ENCODE data around the gene ILRUN.
A peak's percentile ranks its signal among the peaks of the same experiment; 100 is the strongest.

Gene ILRUN

GRCh38 chr6:34697904-34698559 is 1.5 kb upstream of the ILRUN start:
- H3K27ac ChIP-seq (ENCODE audit: insufficient read depth, low read length, poor library complexity, severe bottlenecking), result no peak overlapping the region

GRCh38 chr6:34697544-34697836 is 923 bp upstream of the ILRUN start:
- Histone ChIP-seq H3K27ac (ENCODE audit: insufficient read depth, low read length, poor library complexity, severe bottlenecking) (peak overlapping the region; percentile 82), H3K9me3 (ENCODE audit: control insufficient read depth, low read length) (no peaks in the 10 kb centered on the region), H3K27me3 (replicated peaks; ENCODE audit: control insufficient read depth, insufficient read depth, low read length, poor library complexity, severe bottlenecking) (no peaks in the 10 kb centered on the region), H3K36me3 (ENCODE audit: control insufficient read depth, insufficient read depth, low read length) (no peaks in the 10 kb centered on the region), H3K4me3 (ENCODE audit: insufficient read depth, low read depth, low read length, poor library complexity, severe bottlenecking) (peak overlapping the region; percentile 64), H3K4me1 (ENCODE audit: control insufficient read depth, insufficient read depth, low read length, poor library complexity, severe bottlenecking) (peaks cover 18% of the 10 kb centered on the region)
- DNase-seq, result no peak

More at GRCh38 chr6:34697904-34698559, 1.5 kb upstream of the ILRUN start:
- H3K4me3 ChIP-seq (ENCODE audit: insufficient read depth, low read depth, low read length, poor library complexity, severe bottlenecking), result no peak overlapping the region
- H3K36me3 ChIP-seq (ENCODE audit: control insufficient read depth, insufficient read depth, low read length), result no peaks in the 10 kb centered on the region
- no peaks in the 10 kb centered on the region for H3K9me3 ChIP-seq (ENCODE audit: control insufficient read depth, low read length)
- H3K4me1 ChIP-seq (ENCODE audit: control insufficient read depth, insufficient read depth, low read length, poor library complexity, severe bottlenecking), result peaks cover 18% of the 10 kb centered on the region
- DNase-seq, result no peak
- H3K27me3 ChIP-seq (replicated peaks; ENCODE audit: control insufficient read depth, insufficient read depth, low read length, poor library complexity, severe bottlenecking), result no peaks in the 10 kb centered on the region

- Histone ChIP-seq H3K4me1 (ENCODE audit: control insufficient read depth, insufficient read depth, low read length, poor library complexity, severe bottlenecking) (peaks cover 18% of the 10 kb centered on the region), H3K4me3 (ENCODE audit: insufficient read depth, low read depth, low read length, poor library complexity, severe bottlenecking) (peak overlapping the region; percentile 98), H3K36me3 (ENCODE audit: control insufficient read depth, insufficient read depth, low read length) (no peaks in the 10 kb centered on the region), H3K27me3 (replicated peaks; ENCODE audit: control insufficient read depth, insufficient read depth, low read length, poor library complexity, severe bottlenecking) (no peaks in the 10 kb centered on the region), H3K9me3 (ENCODE audit: control insufficient read depth, low read length) (no peaks in the 10 kb centered on the region), H3K27ac (ENCODE audit: insufficient read depth, low read length, poor library complexity, severe bottlenecking) (peak overlapping the region; percentile 82)
- no peak for DNase-seq
Measured at GRCh38 chr6:34696189-34696738, 303 bp downstream of the ILRUN start.

GRCh38 chr6:34695729-34696188 is 808 bp downstream of the ILRUN start:
- H3K4me3 ChIP-seq (ENCODE audit: insufficient read depth, low read depth, low read length, poor library complexity, severe bottlenecking), result peak overlapping the region; percentile 98
- no peak for DNase-seq
- H3K4me1 ChIP-seq (ENCODE audit: control insufficient read depth, insufficient read depth, low read length, poor library complexity, severe bottlenecking), result peaks cover 18% of the 10 kb centered on the region
- no peaks in the 10 kb centered on the region for H3K36me3 ChIP-seq (ENCODE audit: control insufficient read depth, insufficient read depth, low read length)
- H3K27me3 ChIP-seq (replicated peaks; ENCODE audit: control insufficient read depth, insufficient read depth, low read length, poor library complexity, severe bottlenecking), result no peaks in the 10 kb centered on the region
- peak overlapping the region; percentile 82 for H3K27ac ChIP-seq (ENCODE audit: insufficient read depth, low read length, poor library complexity, severe bottlenecking)
- H3K9me3 ChIP-seq (ENCODE audit: control insufficient read depth, low read length), result no peaks in the 10 kb centered on the region

GRCh38 chr6:34692280-34692679 is 4.3 kb downstream of the ILRUN start:
- no peaks in the 10 kb centered on the region for H3K9me3 ChIP-seq (ENCODE audit: control insufficient read depth, low read length)
- H3K27ac ChIP-seq (ENCODE audit: insufficient read depth, low read length, poor library complexity, severe bottlenecking), result no peak overlapping the region
- H3K36me3 ChIP-seq (ENCODE audit: control insufficient read depth, insufficient read depth, low read length), result no peaks in the 10 kb centered on the region
- peaks cover 18% of the 10 kb centered on the region for H3K4me1 ChIP-seq (ENCODE audit: control insufficient read depth, insufficient read depth, low read length, poor library complexity, severe bottlenecking)
- no peak for DNase-seq
- H3K27me3 ChIP-seq (replicated peaks; ENCODE audit: control insufficient read depth, insufficient read depth, low read length, poor library complexity, severe bottlenecking), result no peaks in the 10 kb centered on the region
- no peak overlapping the region for H3K4me3 ChIP-seq (ENCODE audit: insufficient read depth, low read depth, low read length, poor library complexity, severe bottlenecking)

- no peak overlapping the region for H3K27ac ChIP-seq (ENCODE audit: insufficient read depth, low read length, poor library complexity, severe bottlenecking)
- no peaks in the 10 kb centered on the region for H3K9me3 ChIP-seq (ENCODE audit: control insufficient read depth, low read length)
- peaks cover 4% of the 10 kb centered on the region for H3K4me1 ChIP-seq (ENCODE audit: control insufficient read depth, insufficient read depth, low read length, poor library complexity, severe bottlenecking)
- H3K4me3 ChIP-seq (ENCODE audit: insufficient read depth, low read depth, low read length, poor library complexity, severe bottlenecking), result no peak overlapping the region
- no peak for DNase-seq
- no peaks in the 10 kb centered on the region for H3K27me3 ChIP-seq (replicated peaks; ENCODE audit: control insufficient read depth, insufficient read depth, low read length, poor library complexity, severe bottlenecking)
- no peaks in the 10 kb centered on the region for H3K36me3 ChIP-seq (ENCODE audit: control insufficient read depth, insufficient read depth, low read length)
Measured at GRCh38 chr6:34689742-34690141, 6.8 kb downstream of the ILRUN start.

- Histone ChIP-seq H3K36me3 (ENCODE audit: control insufficient read depth, insufficient read depth, low read length) (no peaks in the 10 kb centered on the region), H3K27ac (ENCODE audit: insufficient read depth, low read length, poor library complexity, severe bottlenecking) (no peak overlapping the region), H3K9me3 (ENCODE audit: control insufficient read depth, low read length) (no peaks in the 10 kb centered on the region), H3K4me3 (ENCODE audit: insufficient read depth, low read depth, low read length, poor library complexity, severe bottlenecking) (no peak overlapping the region), H3K27me3 (replicated peaks; ENCODE audit: control insufficient read depth, insufficient read depth, low read length, poor library complexity, severe bottlenecking) (no peaks in the 10 kb centered on the region), H3K4me1 (ENCODE audit: control insufficient read depth, insufficient read depth, low read length, poor library complexity, severe bottlenecking) (peaks cover 4% of the 10 kb centered on the region)
- DNase-seq, result no peak
Measured at GRCh38 chr6:34688956-34689355, 7.6 kb downstream of the ILRUN start.

GRCh38 chr6:34684919-34685318 is 11.6 kb downstream of the ILRUN start:
- Histone ChIP-seq H3K4me3 (ENCODE audit: insufficient read depth, low read depth, low read length, poor library complexity, severe bottlenecking) (no peak overlapping the region), H3K27me3 (replicated peaks; ENCODE audit: control insufficient read depth, insufficient read depth, low read length, poor library complexity, severe bottlenecking) (no peaks in the 10 kb centered on the region), H3K36me3 (ENCODE audit: control insufficient read depth, insufficient read depth, low read length) (no peaks in the 10 kb centered on the region), H3K9me3 (ENCODE audit: control insufficient read depth, low read length) (no peaks in the 10 kb centered on the region), H3K4me1 (ENCODE audit: control insufficient read depth, insufficient read depth, low read length, poor library complexity, severe bottlenecking) (no peaks in the 10 kb centered on the region), H3K27ac (ENCODE audit: insufficient read depth, low read length, poor library complexity, severe bottlenecking) (no peak overlapping the region)
- no peak for DNase-seq

- no peak overlapping the region for H3K27ac ChIP-seq (ENCODE audit: insufficient read depth, low read length, poor library complexity, severe bottlenecking)
- no peaks in the 10 kb centered on the region for H3K4me1 ChIP-seq (ENCODE audit: control insufficient read depth, insufficient read depth, low read length, poor library complexity, severe bottlenecking)
- no peaks in the 10 kb centered on the region for H3K9me3 ChIP-seq (ENCODE audit: control insufficient read depth, low read length)
- no peak for DNase-seq
- H3K36me3 ChIP-seq (ENCODE audit: control insufficient read depth, insufficient read depth, low read length), result no peaks in the 10 kb centered on the region
- no peaks in the 10 kb centered on the region for H3K27me3 ChIP-seq (replicated peaks; ENCODE audit: control insufficient read depth, insufficient read depth, low read length, poor library complexity, severe bottlenecking)
- no peak overlapping the region for H3K4me3 ChIP-seq (ENCODE audit: insufficient read depth, low read depth, low read length, poor library complexity, severe bottlenecking)
Measured at GRCh38 chr6:34684364-34684763, 12.2 kb downstream of the ILRUN start.

GRCh38 chr6:34680802-34681515 is 15.6 kb downstream of the ILRUN start:
- Histone ChIP-seq H3K27ac (ENCODE audit: insufficient read depth, low read length, poor library complexity, severe bottlenecking) (no peak overlapping the region), H3K4me1 (ENCODE audit: control insufficient read depth, insufficient read depth, low read length, poor library complexity, severe bottlenecking) (no peaks in the 10 kb centered on the region), H3K36me3 (ENCODE audit: control insufficient read depth, insufficient read depth, low read length) (no peaks in the 10 kb centered on the region), H3K27me3 (replicated peaks; ENCODE audit: control insufficient read depth, insufficient read depth, low read length, poor library complexity, severe bottlenecking) (no peaks in the 10 kb centered on the region), H3K4me3 (ENCODE audit: insufficient read depth, low read depth, low read length, poor library complexity, severe bottlenecking) (no peak overlapping the region), H3K9me3 (ENCODE audit: control insufficient read depth, low read length) (no peaks in the 10 kb centered on the region)
- DNase-seq, result no peak
